Esophagus (tissue), 2 donors: ENCODE measurements around the gene DLGAP4. TPM values are rescaled to one million over a fixed set of nuclear protein-coding genes. Genes with fewer than 3 reads are reported as not detected.
"Not testable (repeated sequence)": the region's sequence is repeated elsewhere in the genome, so short reads cannot be mapped to it uniquely, and the experiment has no call there.

Experiments used
- H3K27ac ChIP-seq, 2 donors: one replicate each; pipeline ENCODE4 v1.5.1; 2013; ENCODE audit warnings: low read depth in 2 of 2, mild to moderate bottlenecking in 2 of 2, inconsistent platforms in 1 of 2, low read length in 1 of 2, moderate library complexity in 1 of 2
- H3K27me3 ChIP-seq, 2 donors: one replicate each; pipeline ENCODE4 v1.6.1; 2013; ENCODE audit warnings: low read length in 2 of 2, control low read depth in 1 of 2, mild to moderate bottlenecking in 1 of 2; ENCODE audit not compliant: insufficient read depth in 2 of 2, control insufficient read depth in 1 of 2
- H3K36me3 ChIP-seq, 2 donors: one replicate each; pipeline ENCODE4 v1.6.1; 2013; ENCODE audit warnings: low read length in 1 of 2; ENCODE audit not compliant: control insufficient read depth in 2 of 2, insufficient read depth in 2 of 2
- H3K4me1 ChIP-seq, 2 donors: one replicate each; pipeline ENCODE4 v1.6.1; 2013; ENCODE audit warnings: low read length in 1 of 2; ENCODE audit not compliant: control insufficient read depth in 2 of 2, insufficient read depth in 2 of 2
- H3K4me3 ChIP-seq, 2 donors: one replicate each; pipeline ENCODE4 v1.5.1; 2013; ENCODE audit warnings: low read length in 2 of 2, mild to moderate bottlenecking in 2 of 2, low read depth in 1 of 2, moderate library complexity in 1 of 2
- H3K9me3 ChIP-seq, 2 donors: one replicate each; pipeline ENCODE4 v1.6.1; 2013; ENCODE audit warnings: mild to moderate bottlenecking in 2 of 2, low read depth in 1 of 2, low read length in 1 of 2, moderate library complexity in 1 of 2; ENCODE audit not compliant: control insufficient read depth in 2 of 2, insufficient read depth in 1 of 2
- WGBS, 2 donors: extraction: QIAGEN DNeasy Blood & Tissue Kit; methylation state at CpG; one replicate each; pipeline ENCODE4 v1.1.7; 2013; 5-methylcytosine and 5-hydroxymethylcytosine counted together
- polyA plus RNA-seq, 2 donors: library from polyadenylated mRNA; stranded (reverse); fragments of 200-250 nt; gene quantifications; one replicate each; pipeline ENCODE4 v1.2.3, GENCODE V29; 2013
- donor health status: healthy with polysubstance abuse.
- donor health status: Bipolar disorder and iron deficiency.

The DLGAP4 gene
- polyA plus RNA-seq, 2 donors: 15.8 to 24.3 TPM

- Histone ChIP-seq H3K36me3 (no peaks in the 10 kb centered on the region), H3K4me1 (no peaks in the 10 kb centered on the region), H3K9me3 (peaks cover 0 to 3% of the 10 kb centered on the region in 2 donors), H3K4me3 (no peak overlapping the region), H3K27ac (no peak overlapping the region), H3K27me3 (no peaks in the 10 kb centered on the region)
- 83 to 84% methylated on average over 2 of the region's 2 CpGs for WGBS, 2 donors
Measured at GRCh38 chr20:36562724-36563123, 256.6 kb downstream of the DLGAP4 start.

- WGBS, 2 donors: 84 to 90% methylated on average over 1 of the region's 1 CpG
- Histone ChIP-seq H3K4me1 (no peaks in the 10 kb centered on the region), H3K27me3 (no peaks in the 10 kb centered on the region), H3K4me3 (no peak overlapping the region), H3K36me3 (no peaks in the 10 kb centered on the region), H3K27ac (no peak overlapping the region), H3K9me3 (peaks cover 0 to 3% of the 10 kb centered on the region in 2 donors)
Measured at GRCh38 chr20:36563374-36563773, 257.2 kb downstream of the DLGAP4 start.

- H3K9me3 ChIP-seq, H3K4me1 ChIP-seq, H3K36me3 ChIP-seq, H3K4me3 ChIP-seq, H3K27ac ChIP-seq, H3K27me3 ChIP-seq: not testable (repeated sequence)
- WGBS, 2 donors: 91 to 94% methylated on average over 13 of the region's 13 CpGs
Measured at GRCh38 chr20:36564078-36564725, 258.1 kb downstream of the DLGAP4 start.

- not testable (repeated sequence) for H3K27me3 ChIP-seq, H3K9me3 ChIP-seq, H3K27ac ChIP-seq, H3K36me3 ChIP-seq, H3K4me3 ChIP-seq, H3K4me1 ChIP-seq
- WGBS, 2 donors: 90 to 91% methylated on average over 6 of the region's 6 CpGs
Measured at GRCh38 chr20:36564726-36565121, 258.6 kb downstream of the DLGAP4 start.

DNA sequence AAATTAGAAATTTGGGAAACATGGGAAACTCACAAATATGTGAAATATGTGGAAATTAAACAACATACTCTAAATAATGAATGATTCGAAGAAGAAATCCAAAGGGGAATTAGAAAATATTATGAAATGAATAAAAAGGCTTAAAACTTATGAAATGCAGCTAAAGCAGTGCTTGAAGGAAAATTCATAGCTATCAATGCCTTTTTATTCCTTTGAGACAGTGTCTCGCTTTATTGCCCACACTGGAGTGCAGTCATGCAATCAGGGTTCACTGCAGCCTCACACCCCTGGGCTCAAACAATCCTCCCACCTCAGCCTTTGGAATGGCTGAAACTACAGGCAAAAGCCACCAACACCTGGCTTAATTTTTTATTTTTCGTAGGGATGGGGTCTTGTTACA lies 259.4 kb downstream of the DLGAP4 start:
- no peaks in the 10 kb centered on the region for H3K36me3 ChIP-seq
- H3K4me1 ChIP-seq: no peaks in the 10 kb centered on the region
- 96 to 98% methylated on average over 3 of the region's 3 CpGs for WGBS, 2 donors
- peaks cover 0 to 3% of the 10 kb centered on the region in 2 donors for H3K9me3 ChIP-seq
- H3K4me3 ChIP-seq: no peak overlapping the region
- no peaks in the 10 kb centered on the region for H3K27me3 ChIP-seq
- no peak overlapping the region for H3K27ac ChIP-seq

GRCh38 chr20:36569847-36570429 lies 263.8 kb downstream of the DLGAP4 start:
- no peak overlapping the region for H3K4me3 ChIP-seq
- H3K27me3 ChIP-seq: no peaks in the 10 kb centered on the region
- peaks cover 0 to under 1% of the 10 kb centered on the region in 2 donors for H3K9me3 ChIP-seq
- 60 to 82% methylated on average over 7 of the region's 7 CpGs for WGBS, 2 donors
- H3K27ac ChIP-seq: no peak overlapping the region
- H3K4me1 ChIP-seq: peaks cover 0 to 8% of the 10 kb centered on the region in 2 donors
- H3K36me3 ChIP-seq: no peaks in the 10 kb centered on the region

GRCh38 chr20:36571564-36572504 lies 265.7 kb downstream of the DLGAP4 start:
- no peak overlapping the region for H3K4me3 ChIP-seq
- H3K27ac ChIP-seq: peak overlapping the region; percentile 82 to 88
- whole genome bisulfite sequencing, 2 donors: 67 to 71% methylated on average over 17 of the region's 17 CpGs
- no peaks in the 10 kb centered on the region for H3K36me3 ChIP-seq
- H3K27me3 ChIP-seq: no peaks in the 10 kb centered on the region
- H3K4me1 ChIP-seq: peaks cover 2 to 8% of the 10 kb centered on the region in 2 donors
- no peaks in the 10 kb centered on the region for H3K9me3 ChIP-seq

DNA sequence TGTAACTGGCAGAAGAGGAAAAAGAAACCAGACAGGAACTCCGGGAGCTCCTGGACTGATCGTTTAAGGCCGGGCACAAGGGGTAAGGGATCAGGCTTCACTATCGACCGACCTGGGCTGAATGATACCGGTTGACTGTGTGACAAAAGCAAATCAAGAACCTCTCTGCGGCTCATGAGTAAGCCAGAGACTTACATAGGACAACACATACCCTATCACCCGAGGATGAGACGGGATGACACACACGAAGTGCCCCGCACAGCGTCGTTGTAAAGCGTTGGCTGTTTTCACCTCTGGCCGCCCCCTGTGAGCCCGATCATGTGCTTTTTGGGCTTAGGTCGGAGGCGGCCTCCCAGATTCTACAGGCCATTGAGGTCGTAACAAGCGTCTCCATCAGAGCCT lies 266.6 kb downstream of the DLGAP4 start:
- Histone ChIP-seq H3K4me3 (peak overlapping the region in 1 of 2 donors; percentile 64), H3K4me1 (peaks cover 2 to 8% of the 10 kb centered on the region in 2 donors), H3K27ac (peak overlapping the region; percentile 82 to 88), H3K9me3 (no peaks in the 10 kb centered on the region), H3K36me3 (no peaks in the 10 kb centered on the region), H3K27me3 (no peaks in the 10 kb centered on the region)
- WGBS, 2 donors: 14 to 18% methylated on average over 20 of the region's 20 CpGs

GRCh38 chr20:36573103-36573797 lies 267.1 kb downstream of the DLGAP4 start, which contains the start of gene TGIF2:
Gene TGIF2 (plus strand): TSS chr20:36573597. CDS start chr20:36578775, 5,178 bp downstream.
- H3K9me3 ChIP-seq: no peaks in the 10 kb centered on the region
- H3K4me3 ChIP-seq: peak within 1 kb of the TSS; percentile 63 to 64
- no peaks in the 10 kb centered on the region for H3K27me3 ChIP-seq
- no peaks in the 10 kb centered on the region for H3K36me3 ChIP-seq
- H3K27ac ChIP-seq: peak within 1 kb of the TSS; percentile 82 to 89
- peaks cover 2 to 8% of the 10 kb centered on the region in 2 donors for H3K4me1 ChIP-seq
- 4% methylated on average over 50 to 80 of the region's 80 CpGs for WGBS, 2 donors
